WTC11 (cell line): ENCODE data around the gene SSH2.

Experiments used
- CTCF ChIP-seq: fragments of 200-600 bp; IDR thresholded peaks from 2 replicates; pipeline ENCODE4 v1.8.0; 2022; ENCODE audit warnings: antibody characterized with exemption
- E2F1 ChIP-seq: sonication (generic); formaldehyde crosslinking; IDR thresholded peaks from 2 replicates; pipeline ENCODE4 v1.8.0; 2022; ENCODE audit warnings: mild to moderate bottlenecking, missing genetic modification reagents
- GRHL2 ChIP-seq: fragments of 250-450 bp; sonication (Bioruptor Pico); IDR thresholded peaks from 2 replicates; pipeline ENCODE4 v1.8.0; 2022; ENCODE audit warnings: mild to moderate bottlenecking, moderate library complexity; ENCODE audit not compliant: insufficient replicate concordance, severe bottlenecking
- JUN ChIP-seq: sonication (generic); formaldehyde crosslinking; IDR thresholded peaks from 2 replicates; pipeline ENCODE4 v1.8.0; 2023; ENCODE audit warnings: mild to moderate bottlenecking, missing genetic modification reagents
- NFYB ChIP-seq: sonication (generic); formaldehyde crosslinking; conservative IDR thresholded peaks from 2 replicates; pipeline ENCODE4 v1.8.0; 2022; ENCODE audit warnings: low read depth, missing genetic modification reagents

- no peak for TF ChIP-seq CTCF
- no peak for TF ChIP-seq E2F1 (CRISPR knock-in tag)
- TF ChIP-seq JUN: no peak
- no peak for TF ChIP-seq NFYB (CRISPR knock-in tag)
- TF ChIP-seq GRHL2 (CRISPR knock-in tag): no peak
Measured at GRCh38 chr17:29674281-29674680, 255.7 kb downstream of the SSH2 start.
